ENCODE data around the gene CRYGC. TPM values are rescaled to one million over a fixed set of nuclear protein-coding genes. Genes with fewer than 3 reads are reported as not detected.
"Not testable (repeated sequence)": the region's sequence is repeated elsewhere in the genome, so short reads cannot be mapped to it uniquely, and the experiment has no call there.

Gene CRYGC
- total RNA-seq, 3 donors from 2014 or later, result not detected

DNA sequence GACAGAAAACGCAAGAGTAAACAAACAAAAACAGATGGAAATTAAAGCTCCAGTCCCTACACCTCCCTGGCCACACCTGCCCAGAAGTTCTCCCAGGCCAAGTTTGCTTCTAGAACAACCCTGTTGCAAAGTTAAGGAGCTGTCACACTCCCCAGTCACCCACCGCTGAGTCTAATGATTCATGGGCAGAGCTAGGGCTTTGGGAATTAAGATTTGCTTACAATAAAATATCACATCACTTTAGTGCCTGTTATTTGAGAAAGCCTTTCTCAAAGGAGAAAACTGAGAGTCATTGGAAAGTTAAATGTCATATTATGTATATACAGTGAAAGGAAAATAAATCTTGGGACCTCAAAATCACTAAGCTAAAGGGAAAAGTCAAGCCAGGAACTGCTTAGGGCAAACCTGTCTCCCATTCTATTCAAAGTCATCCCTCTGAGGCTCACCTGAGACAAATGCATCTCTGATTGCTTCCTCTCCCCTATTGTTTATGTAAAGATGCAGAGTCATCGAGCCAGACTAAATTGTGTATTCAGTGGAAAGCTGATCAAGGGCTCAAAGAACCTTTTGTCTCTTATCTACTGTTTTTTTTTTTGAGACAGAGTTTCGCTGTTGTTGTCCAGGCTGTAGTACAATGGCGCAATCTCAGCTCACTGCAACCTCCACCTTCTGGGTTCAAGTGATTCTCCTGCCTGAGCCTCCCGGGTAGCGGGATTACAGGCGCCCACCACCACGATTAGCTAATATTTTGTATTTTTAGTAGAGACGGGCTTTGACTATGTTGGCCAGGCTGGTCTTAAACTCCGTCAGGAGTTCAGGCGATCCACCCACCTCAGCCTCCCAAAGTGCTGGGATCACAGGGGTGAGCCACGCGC, 13.5 kb upstream of the CRYGC start:
- intact Hi-C loops (cut with DNase I, micrococcal nuclease), result no loop called here
- H3K9me3 ChIP-seq, result no peaks in the 10 kb centered on the region
- H3K4me3 ChIP-seq, result no peak overlapping the region
- ATAC-seq (no peak), DNase-seq (no peak)
- TF ChIP-seq, protein P1, sequence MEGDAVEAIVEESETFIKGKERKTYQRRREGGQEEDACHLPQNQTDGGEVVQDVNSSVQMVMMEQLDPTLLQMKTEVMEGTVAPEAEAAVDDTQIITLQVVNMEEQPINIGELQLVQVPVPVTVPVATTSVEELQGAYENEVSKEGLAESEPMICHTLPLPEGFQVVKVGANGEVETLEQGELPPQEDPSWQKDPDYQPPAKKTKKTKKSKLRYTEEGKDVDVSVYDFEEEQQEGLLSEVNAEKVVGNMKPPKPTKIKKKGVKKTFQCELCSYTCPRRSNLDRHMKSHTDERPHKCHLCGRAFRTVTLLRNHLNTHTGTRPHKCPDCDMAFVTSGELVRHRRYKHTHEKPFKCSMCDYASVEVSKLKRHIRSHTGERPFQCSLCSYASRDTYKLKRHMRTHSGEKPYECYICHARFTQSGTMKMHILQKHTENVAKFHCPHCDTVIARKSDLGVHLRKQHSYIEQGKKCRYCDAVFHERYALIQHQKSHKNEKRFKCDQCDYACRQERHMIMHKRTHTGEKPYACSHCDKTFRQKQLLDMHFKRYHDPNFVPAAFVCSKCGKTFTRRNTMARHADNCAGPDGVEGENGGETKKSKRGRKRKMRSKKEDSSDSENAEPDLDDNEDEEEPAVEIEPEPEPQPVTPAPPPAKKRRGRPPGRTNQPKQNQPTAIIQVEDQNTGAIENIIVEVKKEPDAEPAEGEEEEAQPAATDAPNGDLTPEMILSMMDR (IDR thresholded peaks at IDR 0.05), result no peak
- H3K36me3 ChIP-seq (ENCODE audit: low read depth), result no peaks in the 10 kb centered on the region
- H3K4me1 ChIP-seq (ENCODE audit: low read depth), result no peaks in the 10 kb centered on the region

DNA sequence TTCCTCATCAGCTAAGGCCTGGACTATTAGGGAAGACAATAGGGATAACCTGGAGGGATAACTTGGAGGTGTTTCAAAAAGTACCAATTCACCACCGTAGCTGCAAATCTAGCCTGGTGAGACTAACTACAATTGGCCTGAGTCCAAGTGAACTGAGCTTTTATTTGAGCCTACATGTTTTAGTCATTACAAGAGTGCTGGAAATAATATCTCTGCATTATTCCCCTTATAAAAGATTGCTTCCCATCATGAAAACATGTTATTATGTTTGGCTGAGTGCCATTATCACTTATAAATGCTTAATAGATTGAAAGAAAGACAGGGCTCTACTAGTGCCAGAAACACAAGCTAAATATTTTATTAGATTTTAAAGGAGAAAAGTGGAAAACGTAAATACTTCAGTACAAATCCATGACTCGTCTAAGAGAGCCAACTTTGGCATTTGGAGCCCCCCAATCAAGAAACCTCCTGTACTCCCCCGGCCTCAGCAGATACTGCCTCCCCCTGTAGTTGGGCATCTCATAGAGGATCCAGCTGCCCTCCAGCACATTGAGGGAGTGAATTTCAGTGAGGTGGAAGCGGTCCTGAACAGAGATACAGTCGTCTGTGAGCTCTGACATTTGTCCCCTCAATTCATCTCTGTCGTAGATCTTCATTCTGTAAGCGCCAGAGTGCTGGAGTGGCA, 12.8 kb upstream of the CRYGC start:
- Histone ChIP-seq H3K4me1 (ENCODE audit: low read depth) (no peaks in the 10 kb centered on the region), H3K9me3 (no peaks in the 10 kb centered on the region), H3K36me3 (ENCODE audit: low read depth) (no peaks in the 10 kb centered on the region), H3K4me3 (no peak overlapping the region)
- TF ChIP-seq, protein P1 (IDR thresholded peaks at IDR 0.05), result no peak
- intact Hi-C loops (cut with DNase I, micrococcal nuclease), result no loop called here
- DNase-seq (peak in 1 of 3 donors; percentile 8), ATAC-seq (no peak)

DNA sequence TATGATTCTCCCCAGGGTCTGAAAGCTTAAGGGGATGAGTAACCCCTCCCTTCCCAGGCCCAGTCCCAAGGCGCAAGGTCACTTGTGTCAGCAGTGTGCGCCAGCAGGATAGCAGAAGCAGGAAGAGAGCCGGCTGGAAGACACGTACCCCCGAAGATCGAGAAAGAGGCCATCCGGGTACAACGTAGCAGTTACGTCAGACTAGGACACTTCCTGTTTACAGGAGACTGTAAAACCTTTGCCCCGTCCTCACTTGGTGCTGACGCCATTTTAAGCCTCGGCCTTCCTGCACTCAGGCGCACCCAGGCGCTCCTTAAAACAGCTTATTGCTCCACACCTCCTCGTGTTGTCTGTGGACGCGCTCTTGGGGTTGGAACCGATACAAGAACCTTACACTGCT, 9.8 kb upstream of the CRYGC start:
- intact Hi-C loops (cut with DNase I, micrococcal nuclease), result no loop called here
- Histone ChIP-seq H3K9me3 (no peaks in the 10 kb centered on the region), H3K4me3 (no peak overlapping the region), H3K4me1 (ENCODE audit: low read depth) (no peaks in the 10 kb centered on the region), H3K36me3 (ENCODE audit: low read depth) (no peaks in the 10 kb centered on the region)
- ATAC-seq, result no peak
- no peak for DNase-seq
- TF ChIP-seq, protein P1 (IDR thresholded peaks at IDR 0.05), result no peak

DNA sequence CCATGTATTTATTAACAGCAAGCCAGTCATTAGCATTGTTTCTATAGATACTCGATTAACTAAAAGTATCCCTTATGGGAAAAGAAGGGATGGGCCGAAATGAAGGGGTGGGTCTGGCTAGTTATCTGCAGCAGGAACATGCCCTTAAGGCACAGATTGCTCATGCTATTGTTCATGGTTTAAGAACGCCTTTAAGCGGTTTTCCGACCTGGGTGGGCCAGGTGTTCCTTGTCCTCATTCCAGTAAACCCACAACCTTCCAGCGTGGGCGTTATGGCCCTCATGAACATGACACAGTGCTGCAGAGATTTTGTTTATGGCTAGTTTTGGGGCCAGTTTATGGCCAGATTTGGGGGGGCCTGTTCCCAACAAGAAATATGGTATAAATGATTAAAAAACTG, 8.7 kb upstream of the CRYGC start:
- H3K4me3 ChIP-seq; intact Hi-C loops (cut with DNase I, micrococcal nuclease); H3K4me1 ChIP-seq (ENCODE audit: low read depth); H3K36me3 ChIP-seq (ENCODE audit: low read depth); DNase-seq; ATAC-seq; H3K9me3 ChIP-seq: not testable (repeated sequence)

DNA sequence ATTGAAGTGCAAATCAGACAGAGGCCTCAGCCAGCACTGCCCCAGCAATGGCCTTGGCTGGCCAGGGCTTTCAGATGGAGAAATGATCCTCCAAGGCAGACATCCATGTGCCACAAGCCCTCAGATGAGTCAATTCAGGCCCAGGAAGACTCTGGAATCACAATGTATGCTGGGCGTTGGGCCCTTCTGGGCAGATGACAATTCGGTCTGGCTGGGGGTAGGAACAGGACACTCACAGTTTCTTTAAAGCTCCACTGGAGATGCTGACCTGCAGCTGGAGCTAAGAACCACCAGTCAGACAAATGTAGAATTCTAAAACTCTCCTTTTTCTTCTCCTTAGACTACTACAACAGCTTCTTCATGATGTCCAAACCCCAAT, 7.1 kb upstream of the CRYGC start:
- intact Hi-C loops (cut with DNase I, micrococcal nuclease), result no loop called here
- no peak for DNase-seq
- TF ChIP-seq, protein P1 (IDR thresholded peaks at IDR 0.05), result no peak
- Histone ChIP-seq H3K4me3 (no peak overlapping the region), H3K4me1 (ENCODE audit: low read depth) (no peaks in the 10 kb centered on the region), H3K36me3 (ENCODE audit: low read depth) (no peaks in the 10 kb centered on the region), H3K9me3 (no peaks in the 10 kb centered on the region)
- ATAC-seq, result no peak
